Prostate gland (tissue), 2 donors: ENCODE measurements around the gene PDPN.

Experiments
- CTCF ChIP-seq, 4 experiments: fragments of 200-600 bp in 2 of 4; fragments of 450-650 bp in 2 of 4; sonication (generic) in 2 of 4; IDR thresholded peaks; 1 replicate in 3 of 4; 2 replicates in 1 of 4; pipeline ENCODE4 v1.5.1; 2016 to 2019; ENCODE audit warnings: antibody characterized with exemption in 4 of 4, mild to moderate bottlenecking in 2 of 4, moderate library complexity in 2 of 4
- POLR2A ChIP-seq: fragments of 450-650 bp; IDR thresholded peaks from one replicate; pipeline ENCODE4 v1.6.1; 2016; ENCODE audit warnings: antibody characterized with exemption, mild to moderate bottlenecking

- TF ChIP-seq CTCF (IDR thresholded peaks at IDR 0.05) (no peak), POLR2A (no peak)
Measured at GRCh38 chr1:13583595-13583965, at the start of gene PDPN.
